K562 (cell line): Measurements from ENCODE around the gene COL1A2. TPM values are rescaled to one million over a fixed set of nuclear protein-coding genes. Genes with fewer than 3 reads are reported as not detected.

ENCODE experiments used
- ATAC-seq: fragments of 200-7000 bp; cut with Tn5 transposase; 3 replicates; pipeline ENCODE4 v1.9.1; 2020; ENCODE audit warnings: moderate library complexity
- BruUV-seq: library from RNA; stranded (reverse); fragments of 400-500 nt; replicated peaks from 2 replicates; lab custom pipeline; 2021; lab: Mats Ljungman, UMichigan
- CTCF ChIA-PET: fragments of 300-600 bp; formaldehyde crosslinking; extraction: SDS; loops from one replicate; lab custom pipeline; 2021; ENCODE audit warnings: low intra/inter-chr PET ratio; lab: Yijun Ruan, JAX
- POLR2A ChIA-PET: fragments of 300-600, 350-650 bp; sonication (Branson Sonifier 250); formaldehyde crosslinking; extraction: SDS; loops from one replicate; lab custom pipeline; 2021; ENCODE audit warnings: antibody characterized with exemption, inconsistent platforms; lab: Yijun Ruan, JAX
- DNase-seq, 4 experiments: peaks; one replicate each; pipeline versions ENCODE4 v3.0.0 to v3.0.0-alpha.2; 2011 to 2018; ENCODE audit warnings: low spot score in 3 of 4, mixed read lengths in 3 of 4; ENCODE audit errors: extremely low read depth in 1 of 4
- FAIRE-seq: peaks from 2 replicates; lab custom pipeline; 2011; peaks lifted over from hg19 to GRCh38; lab: Jason Lieb, UNC
- H2AFZ ChIP-seq: 2 replicates; pipeline ENCODE4 v1.6.0; 2011; ENCODE audit warnings: low read depth, low read length, control low read depth, inconsistent platforms
- H3K27ac ChIP-seq: fragments of 200-600 bp; 3 replicates; pipeline ENCODE4 v1.8.0; 2011; ENCODE audit warnings: low read depth, mild to moderate bottlenecking, control low read depth, inconsistent platforms, low read length, moderate library complexity, mixed read lengths; ENCODE audit errors: extremely low read depth
- H3K27me3 ChIP-seq, 2 experiments: fragments of 300-600 bp in 1 of 2; 2 replicates in 1 of 2; 3 replicates in 1 of 2; pipeline versions ENCODE4 v1.6.0 to v1.8.0; 2011; ENCODE audit warnings: inconsistent platforms in 2 of 2, low read length in 2 of 2, mild to moderate bottlenecking in 1 of 2, mixed read lengths in 1 of 2, moderate library complexity in 1 of 2; ENCODE audit not compliant: control insufficient read depth in 2 of 2, insufficient read depth in 2 of 2
- H3K36me3 ChIP-seq: fragments of 300-600 bp; 3 replicates; pipeline ENCODE4 v1.8.0; 2011; ENCODE audit warnings: mild to moderate bottlenecking, low read length, inconsistent platforms; ENCODE audit not compliant: control insufficient read depth, insufficient read depth
- H3K4me1 ChIP-seq, 2 experiments: fragments of 200-600 bp in 1 of 2; replicated peaks in 1 of 2; 2 replicates in 1 of 2; 3 replicates in 1 of 2; pipeline versions ENCODE4 v1.5.1 to v1.8.0; 2011; ENCODE audit warnings: inconsistent platforms in 2 of 2, low read length in 2 of 2, mild to moderate bottlenecking in 1 of 2, mixed read lengths in 1 of 2, moderate library complexity in 1 of 2; ENCODE audit not compliant: control insufficient read depth in 2 of 2, insufficient read depth in 2 of 2
- H3K4me2 ChIP-seq: 2 replicates; pipeline ENCODE4 v1.6.1; 2011; ENCODE audit warnings: low read length, control low read depth, inconsistent platforms, mixed read lengths; ENCODE audit not compliant: insufficient read depth
- H3K4me3 ChIP-seq: fragments of 200-600 bp; sonication (generic), shearing (Covaris generic); 2 replicates; pipeline ENCODE4 v1.5.1; 2016; ENCODE audit warnings: control low read depth, inconsistent platforms
- H3K79me2 ChIP-seq: fragments of 200-600 bp; 3 replicates; pipeline ENCODE4 v1.8.0; 2011; ENCODE audit warnings: low read length, inconsistent platforms; ENCODE audit not compliant: control insufficient read depth, insufficient read depth
- H3K9ac ChIP-seq, 2 experiments: 2 replicates each; pipeline versions ENCODE4 v1.6.0 to v1.6.1; 2011; ENCODE audit warnings: low read depth in 2 of 2, low read length in 2 of 2, control low read depth in 1 of 2, inconsistent platforms in 1 of 2, mild to moderate bottlenecking in 1 of 2, mixed read lengths in 1 of 2; ENCODE audit not compliant: insufficient read depth in 1 of 2
- H3K9me1 ChIP-seq: one replicate; pipeline ENCODE4 v1.6.0; 2011; ENCODE audit warnings: inconsistent platforms, mild to moderate bottlenecking, low read length, moderate library complexity; ENCODE audit not compliant: control insufficient read depth, insufficient read depth
- H3K9me3 ChIP-seq: replicated peaks from 2 replicates; pipeline ENCODE4 v1.5.1; 2011; ENCODE audit warnings: low read depth, low read length, inconsistent platforms; ENCODE audit not compliant: control insufficient read depth, insufficient read depth
- H4K20me1 ChIP-seq: replicated peaks from 2 replicates; pipeline ENCODE4 v1.6.1; 2011; ENCODE audit warnings: low read length, inconsistent platforms, mixed read lengths; ENCODE audit not compliant: control insufficient read depth, insufficient read depth
- FOXJ3 ChIP-seq: sonication (generic); formaldehyde crosslinking; IDR thresholded peaks from 2 replicates; pipeline ENCODE4 v1.4.0; 2020; ENCODE audit warnings: mild to moderate bottlenecking, missing genetic modification reagents
- KLF16 ChIP-seq: IDR thresholded peaks from 2 replicates; pipeline ENCODE4 v1.6.1; 2016; ENCODE audit warnings: antibody characterized with exemption
- MCM5 ChIP-seq: fragments of 450-650 bp; IDR thresholded peaks from 2 replicates; pipeline ENCODE4 v1.6.1; 2016; ENCODE audit warnings: low read depth
- MTA2 ChIP-seq: fragments of 450-650 bp; IDR thresholded peaks from 2 replicates; pipeline ENCODE4 v1.6.1; 2016; ENCODE audit warnings: low read depth
- RB1 ChIP-seq: fragments of 450-650 bp; IDR thresholded peaks from 2 replicates; pipeline ENCODE4 v1.6.1; 2017; ENCODE audit warnings: low read depth, mild to moderate bottlenecking
- SRSF9 ChIP-seq: fragments of 200-400 bp; formaldehyde crosslinking; IDR thresholded peaks from 2 replicates; pipeline ENCODE4 v1.6.1; 2017; ENCODE audit warnings: low read depth, low read length, borderline replicate concordance
- TEAD4 ChIP-seq, 2 experiments: sonication (generic) in 1 of 2; formaldehyde crosslinking in 1 of 2; IDR thresholded peaks; 2 replicates each; pipeline versions ENCODE4 v1.6.1 to v1.8.0; 2012 to 2022; ENCODE audit warnings: borderline replicate concordance in 1 of 2, inconsistent platforms in 1 of 2, low read length in 1 of 2, mild to moderate bottlenecking in 1 of 2, missing genetic modification reagents in 1 of 2
- ZKSCAN1 ChIP-seq: fragments of 150-350 bp; IDR thresholded peaks from 2 replicates; pipeline ENCODE4 v1.6.1; 2016; ENCODE audit warnings: low read depth, low read length
- ZNF445 ChIP-seq: fragments of 250-450 bp; sonication (Bioruptor Pico); IDR thresholded peaks from 2 replicates; pipeline ENCODE4 v1.4.0; 2020; ENCODE audit warnings: low read depth, mild to moderate bottlenecking, moderate library complexity
- ZNF644 ChIP-seq: fragments of 200-800 bp; sonication (Bioruptor generic); IDR thresholded peaks from 2 replicates; pipeline ENCODE4 v1.6.1; 2016; ENCODE audit warnings: low read depth, missing genetic modification characterization, missing compliant biosample characterization
- WGBS: fragments of 100-300 bp; shearing (Covaris generic); methylation state at CpG from one replicate; pipeline ENCODE4 v1.1.6; 2016; ENCODE audit warnings: low coverage, mixed read lengths; ENCODE audit not compliant: insufficient coverage; ENCODE audit errors: missing lambda C conversion rate; 5-methylcytosine and 5-hydroxymethylcytosine counted together
- in situ Hi-C: fragments of 300-500 bp; cut with MboI; formaldehyde crosslinking; loops from 4 replicates; pipeline ENCODE4 v1.15.0; 2018; ENCODE audit warnings: inconsistent platforms, mixed read lengths
- intact Hi-C: fragments of 100-400 bp; cut with micrococcal nuclease; formaldehyde crosslinking; loops from 2 replicates; pipeline ENCODE4 v1.14.2; 2022
- polyA plus RNA-seq, 8 experiments: library from polyadenylated mRNA; depleted of rRNA in 4 of 8; stranded (reverse) in 5 of 8; unstranded in 3 of 8; fragments of >200 nt; fragmentation: Nextera tagmentation in 2 of 8; fragmentation: Illumina TruSeq in 1 of 8; extraction: Ambion mirVana in 2 of 8; extraction: Trizol in 1 of 8; gene quantifications; 2 replicates each; pipeline versions ENCODE4 v1.2.1 to v1.2.3, GENCODE V29; 2011 to 2014; ENCODE audit warnings: inconsistent platforms in 1 of 8, missing spikeins in 1 of 8
- total RNA-seq, 7 experiments: library from RNA; depleted of rRNA in 6 of 7; stranded (reverse); fragments of >200 nt in 6 of 7; fragmentation: Illumina TruSeq in 2 of 7; extraction: Trizol in 2 of 7; gene quantifications; 2 replicates each; pipeline versions ENCODE4 v1.2.1 to v1.2.3, GENCODE V29; 2011 to 2021; ENCODE audit warnings: low replicate concordance in 1 of 7
- TF ChIP-seq, protein P1 (sequence below): sonication (generic); formaldehyde crosslinking; IDR thresholded peaks from 2 replicates; pipeline ENCODE4 v1.8.1; 2023; ENCODE audit warnings: mild to moderate bottlenecking, missing genetic modification reagents

The COL1A2 gene
- total and polyA plus RNA-seq, 9 of the 15 experiments (the other 6 are each of a cell fraction or from before 2014, with no cell fraction given) = 0.94 to 11.6 (median 1.7) TPM

DNA sequence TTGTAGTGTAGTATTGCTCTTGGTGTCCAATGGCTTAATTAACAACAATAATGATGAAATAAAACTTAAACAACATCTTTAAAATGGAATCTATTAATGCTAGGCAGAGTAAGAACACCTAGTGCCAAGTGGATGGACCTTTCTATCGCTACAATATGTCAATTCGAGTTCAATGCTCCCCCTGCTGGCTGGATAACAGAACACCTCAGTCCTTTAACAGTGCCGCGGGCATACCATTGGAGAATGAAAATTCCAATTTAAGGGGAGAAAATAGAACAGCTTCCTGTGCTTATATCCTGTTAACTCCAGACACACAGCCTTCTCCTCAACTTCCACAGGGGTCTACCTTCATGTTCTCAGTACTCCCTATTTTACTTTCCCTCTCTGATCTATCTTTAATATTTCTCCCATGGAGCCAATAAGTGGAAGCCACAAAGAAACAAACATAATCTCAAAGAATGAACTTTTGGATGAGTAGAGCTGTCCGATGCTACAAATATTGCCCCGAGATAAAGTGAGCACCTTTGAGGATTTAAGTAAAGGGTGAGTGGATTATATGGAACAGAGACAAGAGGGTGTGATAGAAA, 41.4 kb downstream of the COL1A2 start (continued):
- TF ChIP-seq KLF16 = 0 out of 2 replicates have a peak, but pooled peaks have one; percentile 11
- 0 out of 2 replicates have a peak, but pooled peaks have one; percentile 37 for TF ChIP-seq RB1

DNA sequence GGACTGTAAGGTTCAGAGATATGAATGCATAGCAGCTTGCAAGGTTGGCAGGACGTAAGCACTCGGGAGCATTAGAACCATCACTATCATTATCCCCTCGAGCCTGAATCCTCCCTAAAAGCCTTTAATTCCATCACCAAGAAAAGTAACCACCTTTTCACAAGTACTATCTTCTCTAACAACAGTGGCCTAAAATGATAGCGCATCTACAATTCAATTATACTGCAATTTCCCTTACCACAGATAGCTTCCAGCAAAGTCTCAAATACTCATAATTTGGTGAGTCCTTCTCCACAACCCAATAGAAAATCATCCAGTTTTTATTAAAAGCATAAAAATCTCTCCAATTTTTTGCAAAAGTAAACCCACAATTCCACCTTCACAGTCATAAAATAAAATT, 42.0 kb downstream of the COL1A2 start:
- in situ Hi-C loops = loop anchor here (25.0 kb wide), 1 partner anchor 1051 kb away; the partner anchor contains the start of gene ASB4
- ATAC-seq = no peak
- H3K27ac ChIP-seq = no peak overlapping the region

More for the DNA sequence above, 42.0 kb downstream of the COL1A2 start:
- Histone ChIP-seq H3K4me3 (no peak overlapping the region), H4K20me1 (no peaks in the 10 kb centered on the region), H3K9ac (no peak overlapping the region), H3K27me3 (no peaks in the 10 kb centered on the region), H3K4me2 (no peak overlapping the region), H3K4me1 (no peaks in the 10 kb centered on the region), H3K9me3 (no peaks in the 10 kb centered on the region), H3K9me1 (no peaks in the 10 kb centered on the region)
- ChIA-PET POLR2A (no interaction called here), CTCF (interaction anchor here (0.6 kb wide), 1 partner anchor 147 kb away, joined by 5 read pairs; no protein-coding TSS in a partner anchor)
- BruUV-seq = no TSS peak
- DNase-seq (no peak), FAIRE-seq (no peak)
- no peak for TF ChIP-seq ZNF445 (CRISPR knock-in tag)
- TF ChIP-seq, protein P1, sequence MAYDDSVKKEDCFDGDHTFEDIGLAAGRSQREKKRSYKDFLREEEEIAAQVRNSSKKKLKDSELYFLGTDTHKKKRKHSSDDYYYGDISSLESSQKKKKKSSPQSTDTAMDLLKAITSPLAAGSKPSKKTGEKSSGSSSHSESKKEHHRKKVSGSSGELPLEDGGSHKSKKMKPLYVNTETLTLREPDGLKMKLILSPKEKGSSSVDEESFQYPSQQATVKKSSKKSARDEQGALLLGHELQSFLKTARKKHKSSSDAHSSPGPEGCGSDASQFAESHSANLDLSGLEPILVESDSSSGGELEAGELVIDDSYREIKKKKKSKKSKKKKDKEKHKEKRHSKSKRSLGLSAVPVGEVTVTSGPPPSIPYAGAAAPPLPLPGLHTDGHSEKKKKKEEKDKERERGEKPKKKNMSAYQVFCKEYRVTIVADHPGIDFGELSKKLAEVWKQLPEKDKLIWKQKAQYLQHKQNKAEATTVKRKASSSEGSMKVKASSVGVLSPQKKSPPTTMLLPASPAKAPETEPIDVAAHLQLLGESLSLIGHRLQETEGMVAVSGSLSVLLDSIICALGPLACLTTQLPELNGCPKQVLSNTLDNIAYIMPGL (CRISPR knock-in tag) = no peak
- TF ChIP-seq ZKSCAN1 = no peak
- TF ChIP-seq TEAD4 (IDR thresholded peaks at IDR 0.05; ENCODE audit: low read length) = no peak
- no peak for TF ChIP-seq TEAD4 (CRISPR knock-in tag; IDR thresholded peaks at IDR 0.05; ENCODE audit: borderline replicate concordance)
- TF ChIP-seq SRSF9 = no peak
- TF ChIP-seq ZNF644 (tag) = no peak
- TF ChIP-seq MTA2 = no peak
- no peak for TF ChIP-seq FOXJ3 (CRISPR knock-in tag)
- TF ChIP-seq MCM5 = no peak
- TF ChIP-seq, all 486 proteins: peak for 0
- no peaks in the 10 kb centered on the region for H3K79me2 ChIP-seq
- no peaks in the 10 kb centered on the region for H3K36me3 ChIP-seq
- WGBS = 2% methylated on average over 4 of the region's 4 CpGs
- H2AFZ ChIP-seq = no peak overlapping the region
- intact Hi-C loops = loop anchor here (1.0 kb wide), 1 partner anchor 147 kb away; no protein-coding TSS in a partner anchor
